Measurements from ENCODE around the gene NCF4.

Gene NCF4

DNA sequence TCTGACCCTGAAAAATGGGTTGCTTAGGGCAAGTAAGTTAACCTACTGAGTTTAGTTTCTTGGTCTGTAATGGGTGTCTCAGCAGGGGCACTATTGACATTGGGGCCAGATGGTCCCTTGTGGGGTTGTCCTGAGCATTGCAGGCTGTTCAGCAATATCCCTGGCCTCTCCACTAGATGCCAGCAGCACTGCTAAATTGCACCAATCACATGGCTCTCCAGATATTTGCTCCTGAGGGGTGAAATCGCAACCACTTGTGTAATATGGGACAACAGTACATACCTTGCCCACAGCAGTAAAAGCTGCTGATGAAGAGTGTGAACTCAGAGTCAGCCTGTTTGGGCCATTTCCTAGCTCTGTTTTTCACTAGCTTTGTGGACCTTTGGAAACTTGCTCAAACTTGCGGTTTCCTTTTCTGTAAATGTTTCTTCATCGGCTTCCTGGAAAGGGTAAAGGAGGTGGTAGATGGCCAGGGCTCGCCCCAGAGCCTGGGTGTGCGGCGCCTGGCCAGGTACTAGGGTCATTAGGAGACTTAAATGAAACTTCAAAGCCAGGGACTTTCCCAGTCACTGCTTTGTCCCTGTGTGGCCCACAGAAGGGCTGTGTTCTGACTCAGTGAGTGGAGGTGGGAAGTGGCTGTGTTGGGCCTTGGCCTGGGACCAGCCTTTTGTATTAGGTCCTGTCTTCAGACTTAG lies 13.0 kb downstream of the NCF4 start:
- ATAC-seq = peak; percentile 91
- TF ChIP-seq ZNF565 (CRISPR knock-in tag; conservative IDR thresholded peaks at IDR 0.05; ENCODE audit: low read depth) (no peak), ZFP3 (CRISPR knock-in tag; IDR thresholded peaks at IDR 0.05) (no peak), ESRRG (CRISPR knock-in tag; IDR thresholded peaks at IDR 0.05) (no peak), TCF4 (CRISPR knock-in tag; IDR thresholded peaks at IDR 0.05; ENCODE audit: borderline replicate concordance) (no peak), TOX (CRISPR knock-in tag; IDR thresholded peaks at IDR 0.05; ENCODE audit: borderline replicate concordance) (no peak), ZFP30 (CRISPR knock-in tag; IDR thresholded peaks at IDR 0.05) (no peak), RARB (CRISPR knock-in tag; IDR thresholded peaks at IDR 0.05) (no peak)
- TF ChIP-seq, protein P1, sequence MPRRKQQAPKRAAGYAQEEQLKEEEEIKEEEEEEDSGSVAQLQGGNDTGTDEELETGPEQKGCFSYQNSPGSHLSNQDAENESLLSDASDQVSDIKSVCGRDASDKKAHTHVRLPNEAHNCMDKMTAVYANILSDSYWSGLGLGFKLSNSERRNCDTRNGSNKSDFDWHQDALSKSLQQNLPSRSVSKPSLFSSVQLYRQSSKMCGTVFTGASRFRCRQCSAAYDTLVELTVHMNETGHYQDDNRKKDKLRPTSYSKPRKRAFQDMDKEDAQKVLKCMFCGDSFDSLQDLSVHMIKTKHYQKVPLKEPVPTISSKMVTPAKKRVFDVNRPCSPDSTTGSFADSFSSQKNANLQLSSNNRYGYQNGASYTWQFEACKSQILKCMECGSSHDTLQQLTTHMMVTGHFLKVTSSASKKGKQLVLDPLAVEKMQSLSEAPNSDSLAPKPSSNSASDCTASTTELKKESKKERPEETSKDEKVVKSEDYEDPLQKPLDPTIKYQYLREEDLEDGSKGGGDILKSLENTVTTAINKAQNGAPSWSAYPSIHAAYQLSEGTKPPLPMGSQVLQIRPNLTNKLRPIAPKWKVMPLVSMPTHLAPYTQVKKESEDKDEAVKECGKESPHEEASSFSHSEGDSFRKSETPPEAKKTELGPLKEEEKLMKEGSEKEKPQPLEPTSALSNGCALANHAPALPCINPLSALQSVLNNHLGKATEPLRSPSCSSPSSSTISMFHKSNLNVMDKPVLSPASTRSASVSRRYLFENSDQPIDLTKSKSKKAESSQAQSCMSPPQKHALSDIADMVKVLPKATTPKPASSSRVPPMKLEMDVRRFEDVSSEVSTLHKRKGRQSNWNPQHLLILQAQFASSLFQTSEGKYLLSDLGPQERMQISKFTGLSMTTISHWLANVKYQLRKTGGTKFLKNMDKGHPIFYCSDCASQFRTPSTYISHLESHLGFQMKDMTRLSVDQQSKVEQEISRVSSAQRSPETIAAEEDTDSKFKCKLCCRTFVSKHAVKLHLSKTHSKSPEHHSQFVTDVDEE (CRISPR knock-in tag; IDR thresholded peaks at IDR 0.05) = no peak

DNA sequence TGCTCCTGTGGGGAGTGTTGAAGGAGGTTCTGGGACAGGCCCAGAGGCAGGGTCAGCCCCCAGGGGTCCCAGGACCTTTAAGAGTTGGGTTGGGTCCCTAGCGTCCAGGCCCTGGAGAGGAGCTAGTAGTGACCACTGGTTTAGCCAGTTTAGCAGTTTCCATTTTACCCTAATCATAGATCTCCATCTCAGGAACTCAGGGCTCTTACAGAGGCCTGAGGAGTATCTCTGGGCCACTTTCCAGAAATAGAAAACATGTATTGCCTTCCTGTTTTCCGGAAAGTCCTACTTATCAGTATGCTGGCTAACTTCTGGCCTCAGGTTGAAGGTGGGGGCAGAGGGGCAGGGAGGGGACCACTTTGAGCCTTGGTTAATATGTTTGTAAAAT lies 13.5 kb downstream of the NCF4 start:
- no peak for TF ChIP-seq ESRRG (CRISPR knock-in tag; IDR thresholded peaks at IDR 0.05)
- no peak for TF ChIP-seq ZNF8 (CRISPR knock-in tag; IDR thresholded peaks at IDR 0.05)
- TF ChIP-seq ZNF565 (CRISPR knock-in tag; conservative IDR thresholded peaks at IDR 0.05; ENCODE audit: low read depth) = no peak
- TF ChIP-seq TOX (CRISPR knock-in tag; IDR thresholded peaks at IDR 0.05; ENCODE audit: borderline replicate concordance) = no peak
- TF ChIP-seq, protein P2, sequence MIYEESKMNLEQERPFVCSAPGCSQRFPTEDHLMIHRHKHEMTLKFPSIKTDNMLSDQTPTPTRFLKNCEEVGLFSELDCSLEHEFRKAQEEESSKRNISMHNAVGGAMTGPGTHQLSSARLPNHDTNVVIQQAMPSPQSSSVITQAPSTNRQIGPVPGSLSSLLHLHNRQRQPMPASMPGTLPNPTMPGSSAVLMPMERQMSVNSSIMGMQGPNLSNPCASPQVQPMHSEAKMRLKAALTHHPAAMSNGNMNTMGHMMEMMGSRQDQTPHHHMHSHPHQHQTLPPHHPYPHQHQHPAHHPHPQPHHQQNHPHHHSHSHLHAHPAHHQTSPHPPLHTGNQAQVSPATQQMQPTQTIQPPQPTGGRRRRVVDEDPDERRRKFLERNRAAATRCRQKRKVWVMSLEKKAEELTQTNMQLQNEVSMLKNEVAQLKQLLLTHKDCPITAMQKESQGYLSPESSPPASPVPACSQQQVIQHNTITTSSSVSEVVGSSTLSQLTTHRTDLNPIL (CRISPR knock-in tag; IDR thresholded peaks at IDR 0.05; ENCODE audit: low read depth) = no peak
- TF ChIP-seq ZC3H10 (CRISPR knock-in tag; IDR thresholded peaks at IDR 0.05) = no peak
- TF ChIP-seq BACH2 (CRISPR knock-in tag; IDR thresholded peaks at IDR 0.05; ENCODE audit: borderline replicate concordance) = no peak
- TF ChIP-seq, protein P1 (CRISPR knock-in tag; IDR thresholded peaks at IDR 0.05) = no peak
- TF ChIP-seq ZNF70 (CRISPR knock-in tag; IDR thresholded peaks at IDR 0.05) = no peak
- no peak for TF ChIP-seq RARB (CRISPR knock-in tag; IDR thresholded peaks at IDR 0.05)
- no peak for TF ChIP-seq ZFP3 (CRISPR knock-in tag; IDR thresholded peaks at IDR 0.05)
- TF ChIP-seq, protein P3, sequence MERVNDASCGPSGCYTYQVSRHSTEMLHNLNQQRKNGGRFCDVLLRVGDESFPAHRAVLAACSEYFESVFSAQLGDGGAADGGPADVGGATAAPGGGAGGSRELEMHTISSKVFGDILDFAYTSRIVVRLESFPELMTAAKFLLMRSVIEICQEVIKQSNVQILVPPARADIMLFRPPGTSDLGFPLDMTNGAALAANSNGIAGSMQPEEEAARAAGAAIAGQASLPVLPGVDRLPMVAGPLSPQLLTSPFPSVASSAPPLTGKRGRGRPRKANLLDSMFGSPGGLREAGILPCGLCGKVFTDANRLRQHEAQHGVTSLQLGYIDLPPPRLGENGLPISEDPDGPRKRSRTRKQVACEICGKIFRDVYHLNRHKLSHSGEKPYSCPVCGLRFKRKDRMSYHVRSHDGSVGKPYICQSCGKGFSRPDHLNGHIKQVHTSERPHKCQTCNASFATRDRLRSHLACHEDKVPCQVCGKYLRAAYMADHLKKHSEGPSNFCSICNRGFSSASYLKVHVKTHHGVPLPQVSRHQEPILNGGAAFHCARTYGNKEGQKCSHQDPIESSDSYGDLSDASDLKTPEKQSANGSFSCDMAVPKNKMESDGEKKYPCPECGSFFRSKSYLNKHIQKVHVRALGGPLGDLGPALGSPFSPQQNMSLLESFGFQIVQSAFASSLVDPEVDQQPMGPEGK (CRISPR knock-in tag; IDR thresholded peaks at IDR 0.05; ENCODE audit: borderline replicate concordance) = no peak
- TF ChIP-seq TCF4 (CRISPR knock-in tag; IDR thresholded peaks at IDR 0.05; ENCODE audit: borderline replicate concordance) = no peak
- TF ChIP-seq CSDC2 (CRISPR knock-in tag; IDR thresholded peaks at IDR 0.05) = no peak
- no peak for TF ChIP-seq PPARA (CRISPR knock-in tag; IDR thresholded peaks at IDR 0.05; ENCODE audit: borderline replicate concordance)
- TF ChIP-seq, protein P4, sequence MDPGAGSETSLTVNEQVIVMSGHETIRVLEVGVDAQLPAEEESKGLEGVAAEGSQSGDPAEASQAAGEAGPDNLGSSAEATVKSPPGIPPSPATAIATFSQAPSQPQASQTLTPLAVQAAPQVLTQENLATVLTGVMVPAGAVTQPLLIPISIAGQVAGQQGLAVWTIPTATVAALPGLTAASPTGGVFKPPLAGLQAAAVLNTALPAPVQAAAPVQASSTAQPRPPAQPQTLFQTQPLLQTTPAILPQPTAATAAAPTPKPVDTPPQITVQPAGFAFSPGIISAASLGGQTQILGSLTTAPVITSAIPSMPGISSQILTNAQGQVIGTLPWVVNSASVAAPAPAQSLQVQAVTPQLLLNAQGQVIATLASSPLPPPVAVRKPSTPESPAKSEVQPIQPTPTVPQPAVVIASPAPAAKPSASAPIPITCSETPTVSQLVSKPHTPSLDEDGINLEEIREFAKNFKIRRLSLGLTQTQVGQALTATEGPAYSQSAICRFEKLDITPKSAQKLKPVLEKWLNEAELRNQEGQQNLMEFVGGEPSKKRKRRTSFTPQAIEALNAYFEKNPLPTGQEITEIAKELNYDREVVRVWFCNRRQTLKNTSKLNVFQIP (CRISPR knock-in tag; IDR thresholded peaks at IDR 0.05; ENCODE audit: borderline replicate concordance, low read depth) = no peak
- no peak for ATAC-seq

DNA sequence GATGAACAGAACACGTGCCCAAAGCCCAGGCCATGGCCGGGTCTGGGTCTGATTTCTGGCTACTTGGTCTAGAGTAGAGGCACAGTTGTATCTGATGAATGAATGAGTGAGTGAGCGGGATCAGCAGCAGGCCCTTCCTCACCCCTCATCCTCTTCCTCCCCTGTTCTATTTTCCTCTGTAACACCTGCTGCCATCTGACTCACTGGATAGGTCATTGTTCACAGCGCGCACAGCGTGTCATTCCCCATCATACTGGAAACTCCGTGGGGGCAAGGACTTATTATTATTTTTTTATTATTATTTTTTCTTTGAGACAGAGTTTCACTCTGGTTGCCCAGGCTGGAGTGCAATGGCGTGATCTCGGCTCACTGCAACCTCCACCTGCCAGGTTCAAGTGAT lies 13.9 kb downstream of the NCF4 start:
- no peak for ATAC-seq
- TF ChIP-seq ZFP3 (CRISPR knock-in tag; IDR thresholded peaks at IDR 0.05) = no peak
- no peak for TF ChIP-seq GLIS3 (CRISPR knock-in tag; IDR thresholded peaks at IDR 0.05)
- TF ChIP-seq SNAI2 (CRISPR knock-in tag; IDR thresholded peaks at IDR 0.05) = no peak
- TF ChIP-seq TOX (CRISPR knock-in tag; IDR thresholded peaks at IDR 0.05; ENCODE audit: borderline replicate concordance) = no peak
- TF ChIP-seq ZNF70 (CRISPR knock-in tag; IDR thresholded peaks at IDR 0.05) = no peak
- TF ChIP-seq, protein P4 (CRISPR knock-in tag; IDR thresholded peaks at IDR 0.05; ENCODE audit: borderline replicate concordance, low read depth) = no peak
- no peak for TF ChIP-seq ZFP30 (CRISPR knock-in tag; IDR thresholded peaks at IDR 0.05)
- no peak for TF ChIP-seq OSR1 (CRISPR knock-in tag; IDR thresholded peaks at IDR 0.05)
- no peak for TF ChIP-seq BACH2 (CRISPR knock-in tag; IDR thresholded peaks at IDR 0.05; ENCODE audit: borderline replicate concordance)
- no peak for TF ChIP-seq ZNF565 (CRISPR knock-in tag; conservative IDR thresholded peaks at IDR 0.05; ENCODE audit: low read depth)
- TF ChIP-seq TCF4 (CRISPR knock-in tag; IDR thresholded peaks at IDR 0.05; ENCODE audit: borderline replicate concordance) = no peak
- TF ChIP-seq, protein P1 (CRISPR knock-in tag; IDR thresholded peaks at IDR 0.05) = no peak
